Transverse colon (tissue), 3 donors: ENCODE results near the gene NMD3.

Source experiments
- CTCF ChIP-seq, 5 experiments: fragments of 200-600 bp in 3 of 5; fragments of 450-650 bp in 2 of 5; sonication (generic) in 3 of 5; IDR thresholded peaks; 1 replicate in 2 of 5; 2 replicates in 3 of 5; pipeline ENCODE4 v1.5.1; 2016 to 2017; ENCODE audit warnings: antibody characterized with exemption in 5 of 5, inconsistent platforms in 3 of 5, mild to moderate bottlenecking in 2 of 5, moderate library complexity in 1 of 5
- POLR2A ChIP-seq: fragments of 450-650 bp; IDR thresholded peaks from one replicate; pipeline ENCODE4 v1.6.1; 2016; ENCODE audit warnings: antibody characterized with exemption, mild to moderate bottlenecking, moderate library complexity

GRCh38 chr3:161222662-161223061 is 1.6 kb downstream of the NMD3 start:
- TF ChIP-seq CTCF (IDR thresholded peaks at IDR 0.05) (no peak), POLR2A (no peak)
